GM12872 (cell line): ENCODE results near the gene TADA2A.

Source experiments
- CTCF ChIP-seq: IDR thresholded peaks from 3 replicates; pipeline ENCODE4 v1.5.1; 2011; ENCODE audit warnings: low read depth, mild to moderate bottlenecking, low read length, moderate library complexity; ENCODE audit not compliant: insufficient read depth

The TADA2A gene

GRCh38 chr17:37517881-37518280 lies 111.2 kb downstream of the TADA2A start:
- TF ChIP-seq CTCF = no peak

DNA sequence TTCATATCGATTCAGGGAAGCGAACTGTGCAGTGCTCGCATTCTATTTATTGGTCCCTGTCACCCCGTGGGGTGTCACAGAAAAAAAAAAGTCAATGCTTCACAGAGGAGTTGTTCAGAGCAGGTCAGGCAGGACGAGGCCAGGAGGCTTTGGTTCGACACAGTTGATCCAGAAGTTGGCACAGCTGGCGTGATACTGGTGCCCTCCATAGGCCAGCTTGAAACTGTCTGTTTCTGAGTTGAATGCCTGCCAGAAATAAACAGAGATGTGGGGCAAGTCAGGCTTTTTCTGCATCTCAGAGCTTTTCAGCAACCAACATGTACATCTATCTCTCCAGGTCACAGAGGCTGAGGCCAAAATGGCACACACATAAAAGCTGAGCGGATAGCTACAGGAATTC lies 112.1 kb downstream of the TADA2A start:
- TF ChIP-seq CTCF = no peak

DNA sequence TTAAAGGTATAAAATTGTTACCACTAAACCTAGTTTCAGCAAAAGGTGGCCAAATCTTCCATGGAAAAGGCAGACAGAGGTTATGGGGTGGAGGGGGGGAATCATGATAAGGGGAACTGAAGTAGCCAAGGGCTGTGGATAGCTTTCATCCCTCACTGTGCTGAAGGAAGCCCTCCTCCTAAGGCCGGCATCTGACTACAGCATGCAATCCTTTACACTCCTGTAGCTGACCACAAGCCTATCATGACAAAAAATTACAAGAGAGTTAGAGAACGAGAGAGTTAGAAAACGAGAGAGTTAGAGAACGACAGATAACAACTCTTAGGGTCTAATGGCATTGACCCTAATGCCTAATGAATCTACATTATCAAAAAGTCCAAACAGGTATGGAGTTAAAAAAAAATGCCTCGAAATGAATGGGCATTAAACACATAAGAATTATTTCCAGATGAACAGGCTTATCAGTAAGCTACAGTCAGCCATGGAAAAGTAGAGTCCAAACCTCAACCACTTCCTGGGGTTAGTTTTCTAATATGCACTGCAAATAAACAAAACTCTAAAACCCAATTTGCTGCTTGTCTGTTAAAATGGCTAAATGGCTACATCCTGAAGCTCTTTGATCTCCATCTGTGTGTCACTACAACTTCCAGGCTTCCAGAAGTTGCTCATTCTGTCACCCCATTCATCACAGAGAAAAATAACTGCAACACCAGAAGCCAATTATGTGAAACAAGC lies 112.7 kb downstream of the TADA2A start:
- TF ChIP-seq CTCF = no peak

GRCh38 chr17:37520174-37520573 lies 113.5 kb downstream of the TADA2A start:
- no peak for TF ChIP-seq CTCF

DNA sequence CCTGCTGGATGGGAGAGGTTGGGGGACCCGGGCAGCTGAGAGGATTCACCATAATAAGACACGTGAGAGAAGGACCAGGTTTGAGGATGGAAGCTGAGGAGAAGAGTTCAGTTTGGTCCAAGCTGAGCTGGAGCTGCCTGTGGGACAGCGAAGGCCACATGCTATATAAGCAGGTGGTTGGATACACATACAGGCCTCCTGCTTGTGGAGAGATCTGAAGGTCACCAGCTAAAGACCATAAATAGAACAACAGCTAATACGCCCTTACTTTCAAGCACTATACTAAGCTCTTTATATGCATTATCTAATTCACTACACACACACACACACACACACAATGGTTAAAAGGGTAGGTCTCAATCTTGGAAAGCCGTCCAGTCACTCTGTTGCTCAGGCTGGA lies 115.1 kb downstream of the TADA2A start:
- TF ChIP-seq CTCF = no peak

DNA sequence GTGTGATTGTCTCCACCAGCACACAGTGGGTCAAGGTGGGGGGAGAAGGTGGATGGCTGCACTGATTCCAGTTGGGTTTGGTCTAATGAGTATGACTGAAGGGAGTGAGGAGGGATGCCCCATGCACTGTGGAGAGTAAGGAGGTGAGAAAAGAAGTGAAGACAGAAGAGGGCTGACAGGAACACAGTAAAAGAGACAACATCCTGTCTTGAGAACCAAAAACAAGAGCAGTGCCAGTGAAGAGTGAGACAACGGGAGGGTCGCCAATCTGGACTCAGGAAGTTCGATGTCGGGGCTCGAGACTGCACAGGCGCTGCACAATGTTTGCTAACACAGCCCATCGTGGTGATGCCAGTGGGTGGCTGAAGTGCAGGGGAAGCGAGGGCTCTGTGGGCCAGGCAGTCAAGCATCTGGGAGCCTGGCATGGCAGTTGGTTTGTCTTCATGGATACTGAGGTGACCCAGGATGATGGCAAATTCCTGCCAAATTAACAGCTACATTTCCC lies 117.1 kb downstream of the TADA2A start:
- no peak for TF ChIP-seq CTCF

DNA sequence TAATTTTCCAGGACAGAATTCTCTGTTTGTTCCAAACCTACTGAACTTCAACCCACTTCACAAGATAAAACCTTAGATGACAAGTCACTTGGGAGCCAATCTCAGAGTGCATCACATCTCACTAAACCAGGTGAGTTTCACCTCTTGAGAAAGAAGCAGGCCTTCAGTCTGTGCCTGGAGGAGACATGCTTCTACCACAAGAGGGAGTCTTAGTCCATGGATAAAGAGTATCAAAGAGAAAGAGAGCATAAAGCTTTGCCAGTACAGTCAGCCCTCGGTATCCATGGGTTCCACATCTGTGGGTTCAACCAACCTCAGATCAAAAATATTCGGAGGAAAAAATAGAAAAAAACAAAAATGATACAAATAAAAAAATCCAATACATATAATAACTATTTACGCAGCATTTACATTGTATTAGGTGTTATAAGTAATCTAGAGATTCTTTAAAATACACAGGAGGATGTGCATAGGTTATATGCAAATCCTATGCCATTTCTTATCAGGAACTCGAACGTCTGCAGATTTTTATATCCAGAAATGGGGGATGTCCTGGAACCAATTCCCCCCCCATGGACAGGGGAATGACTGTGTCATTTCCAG lies 120.7 kb downstream of the TADA2A start:
- TF ChIP-seq CTCF = peak; percentile 69; the same call in 2 of the 3 replicates
